HG03520 (cell line): ENCODE results near the gene ZNF385D.
"Not testable (repeated sequence)": the region's sequence is repeated elsewhere in the genome, so short reads cannot be mapped to it uniquely, and the experiment has no call there.

ENCODE experiments used
- ATAC-seq: cut with Tn5 transposase; IDR thresholded peaks from one replicate; pipeline ENCODE4 v1.9.1; 2021; ENCODE audit warnings: mild to moderate bottlenecking, moderate library complexity; ENCODE audit not compliant: unreplicated experiment

The ZNF385D gene

DNA sequence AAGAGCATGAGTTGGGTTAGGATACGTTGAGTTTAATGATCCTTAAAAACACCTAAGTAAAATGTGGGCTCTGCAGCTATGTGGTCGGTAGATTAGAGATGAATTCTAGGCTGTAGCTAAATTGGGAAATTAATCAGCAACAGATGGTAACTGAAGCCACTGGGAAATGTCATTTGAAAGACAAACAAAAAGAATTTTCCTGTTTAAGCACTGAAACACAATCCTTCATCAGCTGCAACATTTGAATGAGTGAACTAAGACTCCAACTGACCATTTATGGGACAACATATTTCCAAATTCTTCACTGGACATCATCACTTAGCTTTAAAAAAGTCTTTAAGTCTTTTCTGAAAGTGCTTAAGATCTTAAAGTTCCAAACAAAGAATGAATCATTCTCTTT is 226.9 kb downstream of the ZNF385D start:
- no peak for ATAC-seq

DNA sequence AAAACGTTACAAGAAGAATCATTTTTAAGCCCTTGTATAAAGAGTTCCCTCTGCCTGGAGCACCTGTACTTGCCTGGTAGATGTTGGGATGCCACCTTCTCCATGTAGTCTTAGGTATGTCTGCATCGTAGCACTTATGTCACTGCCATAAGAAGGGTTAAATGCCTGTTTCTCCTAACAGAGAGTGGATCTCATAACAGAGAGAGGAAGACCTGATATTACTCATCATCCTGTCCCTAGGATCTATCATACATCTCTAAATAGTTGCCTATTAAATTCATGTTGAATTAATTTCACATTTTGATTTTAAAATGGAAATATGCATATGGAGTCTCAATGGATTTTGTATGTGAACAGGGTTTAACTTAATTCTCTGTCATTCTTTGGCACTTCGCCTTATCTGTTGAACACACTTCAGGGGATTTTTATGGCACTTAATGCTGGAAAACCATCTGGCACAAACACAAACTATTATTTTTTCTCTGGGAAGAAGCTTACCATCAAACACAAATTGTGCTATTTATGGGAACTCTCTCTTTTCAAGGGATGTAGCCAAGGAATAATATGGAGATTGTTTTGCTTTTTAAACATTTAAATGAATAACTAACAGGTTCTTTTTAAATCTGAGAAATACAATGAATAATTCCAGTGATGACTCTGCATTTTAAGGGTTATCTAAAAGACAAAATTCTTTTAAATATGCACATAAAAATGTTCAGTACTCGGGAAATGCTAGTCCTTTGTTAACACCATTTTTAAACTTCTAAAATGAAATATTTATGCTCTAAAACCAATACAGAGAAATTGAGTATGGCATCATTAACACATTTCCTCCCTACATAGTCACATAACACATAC is 230.7 kb downstream of the ZNF385D start:
- no peak for ATAC-seq

DNA sequence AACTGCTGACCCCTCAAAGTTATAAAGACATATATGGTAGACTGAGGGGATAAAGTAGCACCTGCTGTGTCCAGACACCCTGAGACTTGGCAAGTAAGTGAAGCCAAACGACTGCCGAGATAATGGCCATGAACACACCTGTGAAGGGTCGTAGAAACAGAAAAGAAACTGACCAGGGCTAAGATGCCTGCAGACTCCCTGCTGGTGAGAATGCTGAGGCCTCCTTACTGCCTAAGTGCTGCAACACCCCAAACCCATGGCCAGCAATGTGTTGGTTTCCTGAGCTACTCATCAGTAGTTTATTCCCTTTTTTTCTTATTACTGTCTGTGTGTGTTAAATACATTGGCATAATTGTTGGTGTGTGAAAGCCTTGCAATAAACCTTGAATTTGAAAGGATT is 233.8 kb downstream of the ZNF385D start:
- ATAC-seq = no peak

DNA sequence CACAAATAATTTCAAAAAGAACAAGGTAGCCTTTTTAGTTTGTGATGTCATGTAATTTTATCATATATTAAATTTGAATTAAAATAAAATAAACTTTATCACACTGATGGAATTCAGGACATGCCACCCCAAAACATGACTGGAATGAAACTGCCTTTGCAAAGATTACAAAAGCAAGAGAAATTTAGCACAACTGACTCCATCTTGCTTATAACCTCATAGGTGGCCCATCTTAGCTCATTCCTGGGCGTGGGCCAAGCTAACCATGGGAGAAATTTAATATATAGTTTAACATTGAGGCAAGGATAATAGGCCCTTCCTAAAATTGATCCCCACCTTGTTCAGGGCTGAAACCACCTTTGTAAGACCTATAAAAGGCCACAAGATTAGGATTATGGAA is 235.6 kb downstream of the ZNF385D start:
- ATAC-seq = no peak

DNA sequence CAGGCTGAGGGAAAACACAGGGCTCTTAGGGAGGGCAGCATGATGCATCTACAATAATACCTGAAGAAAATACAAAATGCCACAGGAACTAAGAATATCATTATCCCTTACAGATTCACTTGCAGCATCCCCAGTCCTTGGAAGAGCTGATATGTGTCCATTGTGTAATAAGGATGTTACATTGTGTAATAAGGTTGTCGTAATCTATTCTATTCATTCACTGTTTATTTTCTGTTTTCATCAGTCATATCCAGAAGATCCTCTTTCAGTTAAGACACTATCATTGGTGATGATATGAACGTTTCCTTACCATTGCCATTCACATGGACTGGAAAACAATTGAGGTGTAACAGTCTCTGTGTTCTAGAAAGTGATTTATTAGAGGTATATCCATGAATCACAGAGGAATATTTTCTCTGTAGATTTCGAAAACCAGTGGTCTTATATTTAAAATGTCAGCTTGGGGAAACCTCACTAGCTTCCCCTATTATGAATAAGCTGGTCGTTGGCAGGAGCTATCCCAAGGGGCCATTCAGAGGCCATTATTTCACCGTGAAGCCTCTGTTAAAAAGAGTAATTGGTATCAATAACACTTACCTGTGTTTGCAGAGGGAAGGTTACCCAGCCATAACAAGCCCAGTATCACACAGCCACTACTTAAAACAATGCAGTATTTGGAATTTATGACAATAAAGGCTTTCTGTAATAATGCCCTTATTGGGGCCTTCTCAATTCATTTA is 241.1 kb downstream of the ZNF385D start:
- ATAC-seq = no peak

DNA sequence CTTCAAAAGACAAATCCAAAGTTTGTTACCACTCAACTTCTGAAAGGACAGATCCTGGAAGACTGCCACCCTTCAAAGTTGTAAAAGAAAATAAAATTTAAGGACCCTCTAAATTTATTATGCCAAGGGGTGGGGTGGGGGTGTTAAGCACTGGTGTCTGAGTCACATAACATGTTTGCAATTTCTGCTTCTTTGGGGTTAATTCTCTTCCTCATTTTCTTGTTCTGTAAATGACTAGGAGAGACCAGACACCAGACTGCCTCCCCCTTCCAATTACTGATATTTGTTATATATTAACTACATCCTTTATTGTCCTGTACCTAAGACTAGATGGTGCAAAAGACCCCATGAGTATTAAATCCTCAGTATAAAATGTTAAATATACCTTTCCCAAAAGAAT is 242.8 kb downstream of the ZNF385D start:
- ATAC-seq = no peak

DNA sequence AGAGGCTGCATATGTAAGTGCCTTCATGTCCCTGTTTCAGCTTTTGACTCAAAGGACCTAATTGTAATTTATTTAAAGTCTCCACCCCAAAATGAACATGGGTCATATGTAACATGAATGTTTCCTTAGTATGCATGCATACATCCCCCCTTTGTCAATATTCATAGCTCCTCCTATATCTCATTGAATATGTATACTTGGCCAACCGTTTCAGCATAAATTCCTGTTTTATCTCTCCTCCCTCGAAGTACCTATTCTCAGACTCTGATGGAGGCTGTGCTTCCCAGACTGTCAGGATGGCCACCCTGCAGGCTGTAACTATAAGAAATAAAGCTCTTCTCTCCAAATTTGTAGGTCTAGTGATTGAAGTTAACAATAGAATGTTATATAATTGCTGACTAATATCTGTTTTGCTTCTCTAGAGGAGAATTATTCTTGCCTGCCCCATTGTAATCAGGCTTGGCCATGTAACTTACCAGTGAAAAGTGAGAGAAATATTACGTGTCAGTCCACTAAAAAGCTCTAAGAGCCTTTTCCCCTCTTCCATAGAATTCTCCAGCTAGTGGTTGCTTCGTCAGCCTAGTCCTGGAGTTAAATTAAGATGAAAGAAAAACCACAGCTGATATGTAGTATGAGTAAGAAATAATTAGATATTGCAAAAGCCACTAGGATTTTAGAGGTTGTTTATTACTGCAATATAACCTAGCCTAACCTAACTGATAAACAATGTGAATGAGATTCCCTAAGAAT is 245.1 kb downstream of the ZNF385D start:
- ATAC-seq = no peak

DNA sequence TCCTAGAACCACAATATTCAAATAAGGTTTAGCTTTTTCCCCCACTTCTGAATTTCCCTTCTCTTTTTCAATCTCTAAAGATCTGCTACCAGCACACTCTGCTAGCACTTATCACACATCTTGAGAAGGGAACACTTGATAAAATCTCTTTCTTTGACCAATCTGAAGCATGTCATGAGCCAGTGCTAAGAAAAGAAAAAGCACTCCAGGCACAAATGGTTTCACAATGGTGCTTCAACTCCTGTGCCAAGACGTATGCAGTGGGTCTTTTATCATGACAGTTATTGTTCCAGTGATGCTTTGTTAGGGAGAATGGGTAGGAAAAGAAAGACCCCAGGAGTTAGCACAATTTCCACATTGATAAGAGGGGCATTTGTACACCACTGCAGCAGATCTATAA is 248.4 kb downstream of the ZNF385D start:
- ATAC-seq = no peak

DNA sequence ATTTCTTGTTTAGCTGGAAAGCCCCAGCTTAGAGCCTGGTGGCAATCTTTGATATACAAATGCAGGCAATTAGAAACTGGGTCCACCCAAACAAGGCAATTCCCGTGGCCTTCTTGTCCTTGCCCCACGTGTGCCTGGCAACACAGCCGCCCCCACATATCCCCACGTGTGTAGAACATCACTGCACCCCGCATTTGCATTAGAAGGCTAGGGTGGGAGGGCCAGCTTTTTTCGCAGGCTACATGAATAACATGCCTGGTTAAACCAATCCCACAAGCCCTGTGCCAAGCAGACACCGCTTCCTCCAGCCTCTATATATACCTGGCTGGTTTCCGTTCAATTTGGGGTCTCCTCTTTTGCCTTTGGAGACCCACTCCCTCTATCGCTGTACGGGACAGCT is 250.2 kb downstream of the ZNF385D start:
- no peak for ATAC-seq

DNA sequence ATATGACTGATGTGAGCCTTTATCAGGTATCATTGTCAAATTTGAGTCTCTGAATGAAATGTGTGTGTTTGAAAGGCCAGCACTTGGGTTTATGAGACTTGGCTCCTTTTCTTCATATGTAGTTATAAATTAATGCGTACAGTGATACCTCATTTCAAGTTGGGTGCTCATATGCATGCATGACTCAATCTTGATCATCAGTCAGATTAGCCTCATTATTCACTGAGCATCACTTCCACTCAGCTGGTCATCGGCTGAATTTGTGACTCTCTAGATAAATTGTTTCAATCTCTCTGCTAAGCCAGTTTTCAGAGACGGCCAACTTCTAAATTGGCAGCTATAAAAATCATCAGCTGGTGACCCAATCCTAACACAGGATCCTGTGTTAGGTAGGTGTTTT is 260.3 kb downstream of the ZNF385D start:
- ATAC-seq = not testable (repeated sequence)

DNA sequence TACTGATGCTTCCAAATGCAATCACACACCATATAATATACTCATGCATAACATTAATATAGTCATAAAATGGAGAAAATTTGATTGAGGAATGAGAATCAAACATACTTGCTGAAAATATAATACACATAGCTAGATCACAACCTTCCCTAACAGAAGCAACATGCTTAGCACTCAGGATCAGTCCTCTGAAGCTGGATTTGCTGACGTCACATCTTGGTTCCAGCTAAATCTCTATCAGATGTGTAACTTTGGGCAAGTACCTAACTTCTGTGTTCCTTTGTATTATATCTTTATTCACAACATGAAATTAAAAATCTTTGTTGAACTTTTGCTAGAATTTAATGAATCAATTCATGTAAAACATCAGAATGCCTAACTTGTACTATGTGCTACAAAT is 263.5 kb downstream of the ZNF385D start:
- no peak for ATAC-seq

DNA sequence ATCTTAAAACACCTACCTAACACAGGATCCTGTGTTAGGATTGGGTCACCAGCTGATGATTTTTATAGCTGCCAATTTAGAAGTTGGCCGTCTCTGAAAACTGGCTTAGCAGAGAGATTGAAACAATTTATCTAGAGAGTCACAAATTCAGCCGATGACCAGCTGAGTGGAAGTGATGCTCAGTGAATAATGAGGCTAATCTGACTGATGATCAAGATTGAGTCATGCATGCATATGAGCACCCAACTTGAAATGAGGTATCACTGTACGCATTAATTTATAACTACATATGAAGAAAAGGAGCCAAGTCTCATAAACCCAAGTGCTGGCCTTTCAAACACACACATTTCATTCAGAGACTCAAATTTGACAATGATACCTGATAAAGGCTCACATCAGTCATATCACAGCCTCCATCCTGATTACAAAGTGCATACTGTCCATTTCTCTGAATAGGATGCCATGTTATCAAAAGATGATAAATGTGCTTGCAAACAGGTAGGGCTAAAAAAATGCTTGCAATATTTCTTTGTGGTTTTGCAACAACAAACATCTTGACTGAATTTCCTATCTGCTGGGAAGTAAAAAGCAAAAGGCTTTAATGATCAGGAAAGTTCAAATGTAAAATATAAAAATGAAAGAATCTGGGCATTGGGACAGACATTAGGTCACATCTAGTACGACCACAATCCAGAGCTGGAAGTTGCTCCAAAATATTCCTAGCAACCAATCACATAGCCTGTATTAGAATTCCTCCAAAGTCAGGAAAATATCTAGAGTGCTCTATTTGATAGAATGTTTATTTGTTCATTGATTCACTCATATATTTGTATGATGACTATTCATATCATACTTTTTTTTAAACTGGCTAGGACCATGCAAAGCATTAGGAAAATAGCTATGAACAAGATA is 264.7 kb downstream of the ZNF385D start:
- not testable (repeated sequence) for ATAC-seq

DNA sequence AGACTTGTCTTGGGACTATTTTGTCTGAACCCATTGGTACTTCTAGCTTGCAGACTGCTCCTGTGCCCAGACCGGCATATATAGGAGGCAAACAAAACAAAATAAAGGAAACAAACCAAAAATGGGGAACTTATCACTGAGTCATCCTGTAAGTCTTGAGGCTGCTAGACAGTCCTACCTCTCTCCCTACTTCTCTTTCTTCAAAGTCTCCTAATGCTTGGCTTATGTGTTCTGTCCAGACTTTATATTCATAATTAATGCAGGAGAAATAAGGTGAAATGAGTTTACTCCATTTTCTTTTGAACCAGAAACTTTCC is 266.2 kb downstream of the ZNF385D start:
- ATAC-seq = no peak

DNA sequence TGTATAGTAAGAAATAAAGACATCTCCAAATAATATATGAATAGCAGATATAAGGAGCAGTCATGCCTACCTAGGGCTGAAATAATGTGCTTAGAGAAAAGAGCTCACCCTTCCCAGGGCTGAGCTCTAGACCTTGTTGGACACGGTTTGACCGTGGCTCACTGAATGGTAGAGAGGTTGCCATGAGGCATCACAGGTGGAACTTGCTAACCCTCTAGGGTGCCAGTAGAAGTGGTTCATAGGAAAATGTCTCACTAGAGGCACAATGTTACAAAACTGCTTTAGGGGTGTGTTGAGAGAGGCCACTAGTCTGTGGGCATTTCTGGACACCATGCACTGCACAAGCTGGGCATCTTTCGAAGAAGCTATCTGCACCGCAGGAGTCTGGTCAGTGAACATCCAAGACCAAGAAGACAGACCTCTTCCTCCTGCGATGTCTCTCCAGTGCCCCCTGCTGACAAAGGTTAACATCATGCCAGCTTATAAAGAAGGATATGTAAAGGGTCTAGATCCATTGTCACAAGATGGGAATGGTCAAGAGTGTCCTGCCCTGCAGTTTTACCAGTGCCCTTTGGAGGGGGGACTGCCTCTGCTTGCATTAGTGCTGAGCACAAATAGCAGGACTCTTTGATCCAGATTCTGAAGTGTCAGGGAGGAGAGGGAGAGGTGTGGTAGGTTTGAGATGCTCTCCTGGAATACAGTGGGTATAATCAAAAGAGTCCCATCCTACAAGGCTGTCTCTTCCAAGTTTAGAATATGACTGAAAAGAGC is 266.8 kb downstream of the ZNF385D start:
- peak; percentile 62 for ATAC-seq

DNA sequence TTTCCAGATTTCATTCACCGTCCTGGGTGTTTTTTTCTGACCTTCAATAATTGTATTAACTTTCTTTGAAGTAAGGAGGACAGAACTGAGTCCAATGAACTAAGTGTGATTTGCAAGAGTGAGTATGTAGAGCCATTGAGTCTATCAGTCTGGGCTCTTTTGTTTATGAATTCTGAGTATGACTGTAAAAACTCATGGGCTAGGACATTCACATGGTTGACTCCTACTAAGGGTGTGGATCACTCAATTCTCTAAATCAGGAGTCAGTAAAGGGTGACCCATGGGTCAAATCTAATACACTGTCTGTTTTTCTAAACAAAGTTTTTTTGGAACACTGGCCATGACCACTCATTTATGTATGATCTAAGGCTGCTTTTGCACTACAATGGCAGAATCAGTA is 269.0 kb downstream of the ZNF385D start:
- no peak for ATAC-seq

DNA sequence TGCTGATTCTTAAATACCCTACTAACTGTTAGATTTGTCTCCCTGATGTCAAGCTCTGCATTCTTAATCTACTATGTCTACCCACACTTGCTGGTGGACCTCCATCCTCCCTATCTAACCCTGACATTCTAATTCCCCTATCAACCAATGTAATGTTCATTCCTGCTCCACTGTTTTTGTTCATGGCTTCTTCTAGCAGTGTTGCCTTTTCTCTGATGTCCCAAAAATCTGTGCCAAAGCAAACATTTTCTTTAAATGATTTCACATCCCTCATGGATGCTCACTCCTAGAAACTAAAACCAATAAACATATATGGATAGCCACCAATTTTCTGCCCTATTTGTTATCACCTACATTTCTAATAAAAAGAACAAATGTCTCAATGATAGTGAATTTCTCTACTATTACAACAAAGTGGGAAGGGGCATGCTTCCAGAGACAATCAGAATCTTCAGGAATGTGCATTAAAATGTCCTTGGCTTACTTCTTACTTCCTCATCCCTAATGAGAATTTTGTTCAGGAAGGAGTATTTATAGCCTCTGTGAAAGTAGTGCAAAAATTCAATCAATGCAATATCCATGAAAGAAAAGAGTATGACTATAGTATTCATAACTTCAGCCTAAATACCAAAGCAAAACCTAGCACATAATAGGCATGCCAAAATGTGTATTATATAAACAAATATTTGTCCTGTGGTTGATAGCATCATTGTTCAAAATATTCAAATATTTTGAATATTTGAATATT is 273.3 kb downstream of the ZNF385D start:
- ATAC-seq = no peak

DNA sequence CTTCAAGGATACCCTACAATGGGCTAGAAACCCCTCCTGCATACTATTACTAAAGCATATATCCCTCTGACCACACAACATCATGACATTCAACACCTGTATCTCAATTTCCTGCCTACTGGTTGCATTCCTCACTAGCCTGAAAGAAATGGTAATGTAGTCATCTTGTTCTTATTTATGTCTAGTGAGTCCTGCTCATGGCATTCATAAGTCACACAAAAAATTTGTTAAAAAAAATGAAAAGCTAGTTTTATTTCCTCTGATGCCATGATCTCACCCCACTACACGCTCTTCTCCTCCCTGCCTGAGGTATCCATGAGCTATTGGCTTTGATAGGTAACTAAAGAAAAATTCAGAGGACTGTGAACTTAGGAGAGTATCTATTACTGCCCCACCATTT is 284.5 kb downstream of the ZNF385D start:
- ATAC-seq = no peak

DNA sequence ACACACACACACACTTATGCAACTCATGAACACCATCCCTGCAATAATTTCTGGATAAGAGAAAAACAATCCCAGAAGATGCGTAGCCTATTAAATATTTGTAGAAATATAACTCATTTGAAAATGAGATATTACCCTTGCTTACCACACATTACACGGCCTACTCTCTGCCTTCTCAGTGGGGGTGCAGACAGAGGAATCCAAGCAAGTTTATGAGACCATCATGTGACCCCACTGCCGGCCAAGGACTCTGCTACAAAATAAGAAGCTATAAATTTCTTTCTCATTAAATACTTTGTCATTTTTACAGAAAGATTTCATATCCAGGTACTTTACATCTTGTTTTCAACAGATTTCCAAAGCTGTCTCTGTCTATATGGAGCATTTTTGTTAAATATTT is 286.3 kb downstream of the ZNF385D start:
- ATAC-seq = no peak

DNA sequence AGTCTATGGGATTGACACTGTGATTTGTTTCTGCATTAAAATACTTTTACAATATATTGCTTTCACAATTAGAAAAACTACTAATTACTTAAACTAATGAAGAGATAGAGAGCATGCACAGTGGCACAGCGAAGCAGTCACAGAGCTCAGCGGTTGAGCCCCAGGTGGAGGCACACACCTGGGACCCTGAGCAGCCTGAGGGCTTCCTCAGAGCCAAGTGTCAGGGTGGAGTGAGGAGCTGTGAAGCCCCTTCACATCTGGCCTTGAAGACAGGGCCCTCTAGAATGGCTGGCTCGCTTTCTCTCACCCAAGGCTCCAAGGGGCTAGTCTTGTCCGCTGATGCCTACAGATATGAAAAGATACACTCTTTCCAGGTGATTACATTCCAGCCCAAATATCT is 287.7 kb downstream of the ZNF385D start:
- no peak for ATAC-seq
